NT2/D1 (cell line): ENCODE measurements around the gene NAA35.

Source experiments
- DNase-seq: peaks from one replicate; pipeline ENCODE4 v3.0.0-alpha.2; 2011; ENCODE audit warnings: low read depth, low spot score
- H3K27me3 ChIP-seq: 2 replicates; pipeline ENCODE4 v1.6.0; 2011; ENCODE audit warnings: mild to moderate bottlenecking; ENCODE audit not compliant: insufficient read length, insufficient read depth
- H3K36me3 ChIP-seq: 2 replicates; pipeline ENCODE4 v1.6.1; 2011; ENCODE audit warnings: mild to moderate bottlenecking, low read length, mixed read lengths; ENCODE audit not compliant: insufficient read depth, insufficient read length
- H3K4me1 ChIP-seq: 2 replicates; pipeline ENCODE4 v1.5.1; 2011; ENCODE audit not compliant: insufficient read depth, insufficient read length
- H3K4me3 ChIP-seq: 2 replicates; pipeline ENCODE4 v1.5.1; 2011; ENCODE audit warnings: low read depth; ENCODE audit not compliant: insufficient read length
- H3K9ac ChIP-seq: 2 replicates; pipeline ENCODE4 v1.6.0; 2011; ENCODE audit warnings: low read depth; ENCODE audit not compliant: insufficient read length
- H3K9me3 ChIP-seq: 2 replicates; pipeline ENCODE4 v1.5.1; 2011; ENCODE audit warnings: mild to moderate bottlenecking, low read length; ENCODE audit not compliant: insufficient read depth
- SUZ12 ChIP-seq: IDR thresholded peaks from 2 replicates; pipeline ENCODE4 v1.6.1; 2011; ENCODE audit not compliant: insufficient read length, insufficient read depth; ENCODE audit errors: extremely low read depth
- YY1 ChIP-seq: IDR thresholded peaks from 2 replicates; pipeline ENCODE4 v1.6.1; 2011; ENCODE audit not compliant: insufficient read length, insufficient read depth
- ZNF274 ChIP-seq: IDR thresholded peaks from 2 replicates; pipeline ENCODE4 v1.6.1; 2011; ENCODE audit warnings: mild to moderate bottlenecking, low read depth, low read length

NAA35 gene

GRCh38 chr9:85978496-85978895 is 37.5 kb downstream of the NAA35 start:
- Histone ChIP-seq H3K4me1 (no peaks in the 10 kb centered on the region), H3K9me3 (no peaks in the 10 kb centered on the region), H3K27me3 (no peaks in the 10 kb centered on the region), H3K36me3 (peaks cover 90% of the 10 kb centered on the region), H3K4me3 (no peak overlapping the region), H3K9ac (no peak overlapping the region)
- TF ChIP-seq YY1 = no peak
- no peak for TF ChIP-seq ZNF274
- TF ChIP-seq SUZ12 = no peak
- DNase-seq = no peak

- TF ChIP-seq ZNF274 (no peak), SUZ12 (no peak)
- Histone ChIP-seq H3K4me3 (no peak overlapping the region), H3K9ac (no peak overlapping the region), H3K27me3 (no peaks in the 10 kb centered on the region), H3K9me3 (no peaks in the 10 kb centered on the region), H3K4me1 (no peaks in the 10 kb centered on the region), H3K36me3 (peaks cover 88% of the 10 kb centered on the region)
- no peak for DNase-seq
Observed at GRCh38 chr9:85981369-85981768, 40.4 kb downstream of the NAA35 start.

DNA sequence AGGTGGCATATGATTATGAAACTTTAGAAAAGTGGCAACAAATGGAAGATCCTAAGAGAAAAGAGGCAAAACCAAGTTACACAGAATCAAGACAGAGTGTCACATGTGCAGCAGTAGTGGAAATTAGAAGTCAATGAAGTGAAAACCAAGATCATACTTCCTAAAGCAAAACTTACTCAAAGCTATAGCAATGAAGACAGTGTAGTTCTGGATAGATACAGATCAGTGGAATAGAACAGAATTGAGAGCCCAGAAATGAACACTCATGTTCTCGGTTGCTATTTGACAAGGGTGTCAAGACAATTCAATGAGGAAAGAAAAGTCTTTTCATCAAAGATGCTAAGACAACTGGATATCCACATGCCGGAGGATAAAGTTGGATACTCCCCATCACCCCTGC is 43.5 kb downstream of the NAA35 start:
- TF ChIP-seq ZNF274 = no peak
- TF ChIP-seq YY1 = no peak
- no peak for TF ChIP-seq SUZ12
- H3K27me3 ChIP-seq = no peaks in the 10 kb centered on the region
- H3K4me3 ChIP-seq = no peak overlapping the region
- peaks cover 76% of the 10 kb centered on the region for H3K36me3 ChIP-seq
- H3K9ac ChIP-seq = no peak overlapping the region
- no peaks in the 10 kb centered on the region for H3K9me3 ChIP-seq
- DNase-seq = no peak
- H3K4me1 ChIP-seq = no peaks in the 10 kb centered on the region

DNA sequence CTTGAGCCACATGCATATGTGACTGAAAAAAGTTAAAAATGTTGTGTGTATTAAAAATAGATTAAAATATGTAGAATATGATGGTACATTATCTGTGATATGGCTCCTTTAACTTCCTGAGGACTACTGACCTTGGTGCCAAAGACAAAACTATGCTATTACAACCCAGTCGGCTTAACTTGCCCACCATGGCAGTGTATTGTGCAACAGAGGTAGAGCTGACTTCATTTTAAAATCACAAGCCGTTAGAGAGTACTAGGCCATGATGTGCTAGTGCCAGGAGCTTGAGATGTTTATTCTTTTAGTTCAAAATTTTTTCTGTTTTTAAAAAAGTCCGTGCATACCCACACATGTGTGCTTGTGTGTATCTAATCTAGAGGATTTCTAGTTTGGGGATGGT is 46.3 kb downstream of the NAA35 start:
- TF ChIP-seq SUZ12 (no peak), ZNF274 (no peak), YY1 (no peak)
- H3K27me3 ChIP-seq = no peaks in the 10 kb centered on the region
- H3K4me1 ChIP-seq = no peaks in the 10 kb centered on the region
- H3K9me3 ChIP-seq = no peaks in the 10 kb centered on the region
- H3K36me3 ChIP-seq = peaks cover 62% of the 10 kb centered on the region
- DNase-seq = no peak
- H3K9ac ChIP-seq = no peak overlapping the region
- H3K4me3 ChIP-seq = no peak overlapping the region

GRCh38 chr9:85994191-85994590 is 53.2 kb downstream of the NAA35 start:
- Histone ChIP-seq H3K9me3 (no peaks in the 10 kb centered on the region), H3K27me3 (no peaks in the 10 kb centered on the region), H3K4me3 (no peak overlapping the region), H3K9ac (no peak overlapping the region), H3K36me3 (peaks cover 60% of the 10 kb centered on the region), H3K4me1 (no peaks in the 10 kb centered on the region)
- DNase-seq = no peak
- TF ChIP-seq ZNF274 (no peak), YY1 (no peak), SUZ12 (no peak)

GRCh38 chr9:85995097-85995496 is 54.2 kb downstream of the NAA35 start:
- Histone ChIP-seq H3K9ac (no peak overlapping the region), H3K27me3 (no peaks in the 10 kb centered on the region), H3K4me3 (no peak overlapping the region), H3K9me3 (no peaks in the 10 kb centered on the region), H3K4me1 (no peaks in the 10 kb centered on the region), H3K36me3 (peaks cover 65% of the 10 kb centered on the region)
- no peak for TF ChIP-seq SUZ12
- no peak for TF ChIP-seq ZNF274
- TF ChIP-seq YY1 = no peak
- no peak for DNase-seq

- TF ChIP-seq ZNF274 (no peak), YY1 (no peak), SUZ12 (no peak)
- Histone ChIP-seq H3K9ac (no peak overlapping the region), H3K27me3 (no peaks in the 10 kb centered on the region), H3K4me3 (no peak overlapping the region), H3K9me3 (no peaks in the 10 kb centered on the region), H3K36me3 (peaks cover 66% of the 10 kb centered on the region), H3K4me1 (no peaks in the 10 kb centered on the region)
- DNase-seq = no peak
Observed at GRCh38 chr9:85995599-85995998, 54.7 kb downstream of the NAA35 start.

- no peak for DNase-seq
- H3K27me3 ChIP-seq = no peaks in the 10 kb centered on the region
- H3K9me3 ChIP-seq = peaks cover 18% of the 10 kb centered on the region
- H3K4me3 ChIP-seq = no peak overlapping the region
- TF ChIP-seq ZNF274 = no peak
- no peak for TF ChIP-seq SUZ12
- no peak for TF ChIP-seq YY1
- H3K9ac ChIP-seq = no peak overlapping the region
- H3K4me1 ChIP-seq = no peaks in the 10 kb centered on the region
- H3K36me3 ChIP-seq = peaks cover 72% of the 10 kb centered on the region
Observed at GRCh38 chr9:86005253-86005775, 64.4 kb downstream of the NAA35 start.
